ENCODE data around the gene XYLT2. TPM values are rescaled to one million over a fixed set of nuclear protein-coding genes. Genes with fewer than 3 reads are reported as not detected.

Gene XYLT2
- total and polyA plus RNA-seq, 2 donors (not counting 3 experiments of a cell fraction or from before 2014, with no cell fraction given) = 19.1 to 26.6 TPM

DNA sequence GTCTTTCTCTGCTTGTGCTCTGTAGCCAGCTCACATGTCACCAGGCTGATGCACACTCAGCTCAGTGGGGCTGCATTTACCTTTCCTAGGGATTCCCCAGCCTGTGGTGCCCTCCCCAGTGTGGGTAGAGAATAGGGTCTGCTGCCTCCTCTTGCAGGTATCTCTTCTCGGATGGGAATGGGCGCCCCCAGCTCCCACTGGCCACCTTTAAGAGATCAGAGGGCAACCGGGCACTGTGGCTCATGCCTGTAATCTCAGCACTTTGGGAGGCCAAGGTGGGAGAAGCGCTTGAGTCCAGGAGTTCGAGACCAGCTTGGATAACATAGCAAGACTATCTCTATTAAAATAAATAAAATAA lies 3.3 kb downstream of the XYLT2 start:
- CTCF ChIA-PET = interaction anchor here (1.1 to 4.9 kb wide), 3 partner anchors 9 to 51 kb away, joined by 3 to 24 read pairs (median 5); no protein-coding TSS in a partner anchor

More for the DNA sequence above, 3.3 kb downstream of the XYLT2 start:
- no TSS peak for BruUV-seq (replicated peaks)
- intact Hi-C loops (cut with micrococcal nuclease) (no loop called here), dilution Hi-C loops (cut with MboI; ENCODE audit: extremely low pct_ligation_motif_present, low sequenced_read_pairs) (no loop called here)
- H4K20me1 ChIP-seq (replicated peaks; ENCODE audit: control insufficient read depth, extremely low read depth, insufficient read depth, low read length) = no peaks in the 10 kb centered on the region
- no peak overlapping the region for H3K4me2 ChIP-seq (ENCODE audit: insufficient read depth, low read length)
- H3K9me1 ChIP-seq (replicated peaks; ENCODE audit: control insufficient read depth, extremely low read depth, insufficient read depth, low read length) = no peaks in the 10 kb centered on the region
- TF ChIP-seq JUN (IDR thresholded peaks at IDR 0.05; ENCODE audit: borderline replicate concordance, insufficient read depth, insufficient read length, low read depth) (no peak), FOS (IDR thresholded peaks at IDR 0.05; ENCODE audit: borderline replicate concordance, insufficient read depth, low read length) (no peak), EZH2 (IDR thresholded peaks at IDR 0.05; ENCODE audit: borderline replicate concordance, low read depth, low read length, severe bottlenecking) (no peak), POLR2A (IDR thresholded peaks at IDR 0.05; ENCODE audit: low read depth, low read length) (no peak), GATA2 (IDR thresholded peaks at IDR 0.05; ENCODE audit: insufficient read depth, insufficient read length, low read depth, low read length) (no peak), MYC (IDR thresholded peaks at IDR 0.05; ENCODE audit: low read depth, low read length) (no peak), POLR2AphosphoS5 (IDR thresholded peaks at IDR 0.05; ENCODE audit: insufficient read depth, low read depth, low read length) (no peak)
- TF ChIP-seq, protein P1, sequence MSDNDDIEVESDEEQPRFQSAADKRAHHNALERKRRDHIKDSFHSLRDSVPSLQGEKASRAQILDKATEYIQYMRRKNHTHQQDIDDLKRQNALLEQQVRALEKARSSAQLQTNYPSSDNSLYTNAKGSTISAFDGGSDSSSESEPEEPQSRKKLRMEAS (IDR thresholded peaks at IDR 0.05; ENCODE audit: insufficient read depth, insufficient read length) = no peak
- TF ChIP-seq, protein P2, sequence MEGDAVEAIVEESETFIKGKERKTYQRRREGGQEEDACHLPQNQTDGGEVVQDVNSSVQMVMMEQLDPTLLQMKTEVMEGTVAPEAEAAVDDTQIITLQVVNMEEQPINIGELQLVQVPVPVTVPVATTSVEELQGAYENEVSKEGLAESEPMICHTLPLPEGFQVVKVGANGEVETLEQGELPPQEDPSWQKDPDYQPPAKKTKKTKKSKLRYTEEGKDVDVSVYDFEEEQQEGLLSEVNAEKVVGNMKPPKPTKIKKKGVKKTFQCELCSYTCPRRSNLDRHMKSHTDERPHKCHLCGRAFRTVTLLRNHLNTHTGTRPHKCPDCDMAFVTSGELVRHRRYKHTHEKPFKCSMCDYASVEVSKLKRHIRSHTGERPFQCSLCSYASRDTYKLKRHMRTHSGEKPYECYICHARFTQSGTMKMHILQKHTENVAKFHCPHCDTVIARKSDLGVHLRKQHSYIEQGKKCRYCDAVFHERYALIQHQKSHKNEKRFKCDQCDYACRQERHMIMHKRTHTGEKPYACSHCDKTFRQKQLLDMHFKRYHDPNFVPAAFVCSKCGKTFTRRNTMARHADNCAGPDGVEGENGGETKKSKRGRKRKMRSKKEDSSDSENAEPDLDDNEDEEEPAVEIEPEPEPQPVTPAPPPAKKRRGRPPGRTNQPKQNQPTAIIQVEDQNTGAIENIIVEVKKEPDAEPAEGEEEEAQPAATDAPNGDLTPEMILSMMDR (IDR thresholded peaks at IDR 0.05; ENCODE audit: extremely low read depth in 1 of 2, insufficient read depth in 1 of 2, low read depth in 1 of 2, low read length in 2 of 2) = no peak
- H3K36me3 ChIP-seq (ENCODE audit: control insufficient read depth in 2 of 2, extremely low read depth in 1 of 2, insufficient read depth in 2 of 2, low read length in 2 of 2) = peaks cover 0 to 5% of the 10 kb centered on the region in 2 experiments
- no peak overlapping the region for H3K9ac ChIP-seq (replicated peaks; ENCODE audit: extremely low read depth, insufficient read depth, low read length)
- H3K4me1 ChIP-seq (ENCODE audit: control insufficient read depth, extremely low read depth, insufficient read depth, low read length) = peaks cover 28% of the 10 kb centered on the region
- peaks cover 0 to 5% of the 10 kb centered on the region in 2 experiments for H3K27me3 ChIP-seq (ENCODE audit: control insufficient read depth in 2 of 2, insufficient read depth in 2 of 2, low read length in 2 of 2)
- FAIRE-seq (no peak), DNase-seq (ENCODE audit: low read depth, low spot score) (no peak)
- no peak overlapping the region for H2AFZ ChIP-seq (ENCODE audit: low read depth, low read length)
- POLR2A ChIA-PET = no interaction called here
- no peak overlapping the region for H3K27ac ChIP-seq (ENCODE audit: insufficient read depth, low read depth, low read length)
- peaks cover 14% of the 10 kb centered on the region for H3K79me2 ChIP-seq (ENCODE audit: control insufficient read depth, insufficient read depth, low read length)
- no peaks in the 10 kb centered on the region for H3K9me3 ChIP-seq (replicated peaks; ENCODE audit: control insufficient read depth, insufficient read depth, low read length)
- H3K4me3 ChIP-seq (replicated peaks in 1 of 3; ENCODE audit: insufficient read depth in 1 of 3, low read depth in 1 of 3, low read length in 3 of 3) = no peak overlapping the region
